WTC11 (cell line): ENCODE results near the gene PTPRN2.
"Not testable (repeated sequence)": the region's sequence is repeated elsewhere in the genome, so short reads cannot be mapped to it uniquely, and the experiment has no call there.

ENCODE experiments used
- ATF2 ChIP-seq: sonication (generic); formaldehyde crosslinking; IDR thresholded peaks from 2 replicates; pipeline ENCODE4 v1.8.1; 2022; ENCODE audit warnings: low read depth, missing genetic modification reagents, borderline replicate concordance
- ATF3 ChIP-seq: sonication (generic); formaldehyde crosslinking; conservative IDR thresholded peaks from 2 replicates; pipeline ENCODE4 v1.8.1; 2022; ENCODE audit warnings: mild to moderate bottlenecking, missing genetic modification reagents
- CREM ChIP-seq: sonication (generic); formaldehyde crosslinking; IDR thresholded peaks from 2 replicates; pipeline ENCODE4 v1.8.1; 2022; ENCODE audit warnings: mild to moderate bottlenecking, missing genetic modification reagents, moderate library complexity
- CTCF ChIP-seq: fragments of 200-600 bp; IDR thresholded peaks from 2 replicates; pipeline ENCODE4 v1.8.0; 2022; ENCODE audit warnings: antibody characterized with exemption
- E2F5 ChIP-seq: sonication (generic); formaldehyde crosslinking; IDR thresholded peaks from 2 replicates; pipeline ENCODE4 v1.8.1; 2022; ENCODE audit warnings: mild to moderate bottlenecking, moderate library complexity, missing genetic modification reagents
- EMX1 ChIP-seq: fragments of 250-450 bp; sonication (Bioruptor Pico); IDR thresholded peaks from 2 replicates; pipeline ENCODE4 v1.8.0; 2021; ENCODE audit warnings: mild to moderate bottlenecking
- HMGXB4 ChIP-seq: sonication (generic); formaldehyde crosslinking; IDR thresholded peaks from 2 replicates; pipeline ENCODE4 v1.8.1; 2023; ENCODE audit warnings: mild to moderate bottlenecking, moderate library complexity, missing genetic modification reagents
- JAZF1 ChIP-seq: fragments of 250-450 bp; sonication (Bioruptor Pico); IDR thresholded peaks from 2 replicates; pipeline ENCODE4 v1.9.0; 2021; ENCODE audit warnings: moderate library complexity, mild to moderate bottlenecking, inconsistent platforms
- MAX ChIP-seq: sonication (generic); formaldehyde crosslinking; IDR thresholded peaks from 2 replicates; pipeline ENCODE4 v1.8.0; 2022; ENCODE audit warnings: mild to moderate bottlenecking, missing genetic modification reagents
- NR3C1 ChIP-seq: sonication (generic); formaldehyde crosslinking; conservative IDR thresholded peaks from 2 replicates; pipeline ENCODE4 v1.8.1; 2023; ENCODE audit warnings: low read depth, mild to moderate bottlenecking, missing genetic modification reagents
- PRDM15 ChIP-seq: sonication (generic); formaldehyde crosslinking; IDR thresholded peaks from 2 replicates; pipeline ENCODE4 v1.8.0; 2022; ENCODE audit warnings: missing genetic modification reagents
- TEAD1 ChIP-seq: sonication (generic); formaldehyde crosslinking; IDR thresholded peaks from 2 replicates; pipeline ENCODE4 v1.8.0; 2022; ENCODE audit warnings: mild to moderate bottlenecking, missing genetic modification reagents
- ZNF281 ChIP-seq: sonication (generic); formaldehyde crosslinking; IDR thresholded peaks from 2 replicates; pipeline ENCODE4 v1.8.0; 2023; ENCODE audit warnings: mild to moderate bottlenecking, missing genetic modification reagents

- TF ChIP-seq CTCF; NR3C1; ATF2 (CRISPR knock-in tag); ZNF281; PRDM15 (CRISPR knock-in tag); JAZF1; HMGXB4 (CRISPR knock-in tag); CREM; ATF3 (CRISPR knock-in tag); E2F5 (CRISPR knock-in tag); EMX1 (CRISPR knock-in tag); MAX (CRISPR knock-in tag); TEAD1 (CRISPR knock-in tag): not testable (repeated sequence)
Measured at GRCh38 chr7:157563467-157564135, 1024.0 kb downstream of the PTPRN2 start.
